GM18507 (cell line): ENCODE data around the gene MPZL1.

Experiments used
- DNase-seq: peaks from one replicate; pipeline ENCODE4 v3.0.0; 2011; ENCODE audit warnings: low read depth; ENCODE audit not compliant: insufficient read length; ENCODE audit errors: extremely low spot score
- FAIRE-seq: peaks from 2 replicates; lab custom pipeline; 2011; peaks lifted over from hg19 to GRCh38; lab: Jason Lieb, UNC

Gene MPZL1

DNA sequence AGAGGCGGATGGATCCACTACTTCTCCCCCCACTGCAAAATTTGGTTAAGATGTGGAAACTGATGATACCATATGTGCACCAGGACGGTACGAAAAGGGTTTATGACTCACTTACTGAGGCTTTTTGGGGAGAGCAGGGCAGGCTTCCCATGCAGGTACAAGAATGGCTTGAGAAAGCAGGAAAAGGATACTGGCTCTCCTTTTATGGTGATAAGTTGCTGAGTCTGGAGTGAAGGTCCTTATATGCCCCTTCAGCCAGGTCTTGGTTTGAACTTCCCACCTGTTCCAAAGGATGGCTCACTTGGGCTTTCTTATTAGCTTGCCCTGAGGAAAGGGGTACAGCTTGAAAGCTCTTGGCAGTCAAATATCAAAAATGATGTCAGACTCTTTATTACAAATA lies 23.1 kb downstream of the MPZL1 start:
- FAIRE-seq (no peak), DNase-seq (no peak)

DNA sequence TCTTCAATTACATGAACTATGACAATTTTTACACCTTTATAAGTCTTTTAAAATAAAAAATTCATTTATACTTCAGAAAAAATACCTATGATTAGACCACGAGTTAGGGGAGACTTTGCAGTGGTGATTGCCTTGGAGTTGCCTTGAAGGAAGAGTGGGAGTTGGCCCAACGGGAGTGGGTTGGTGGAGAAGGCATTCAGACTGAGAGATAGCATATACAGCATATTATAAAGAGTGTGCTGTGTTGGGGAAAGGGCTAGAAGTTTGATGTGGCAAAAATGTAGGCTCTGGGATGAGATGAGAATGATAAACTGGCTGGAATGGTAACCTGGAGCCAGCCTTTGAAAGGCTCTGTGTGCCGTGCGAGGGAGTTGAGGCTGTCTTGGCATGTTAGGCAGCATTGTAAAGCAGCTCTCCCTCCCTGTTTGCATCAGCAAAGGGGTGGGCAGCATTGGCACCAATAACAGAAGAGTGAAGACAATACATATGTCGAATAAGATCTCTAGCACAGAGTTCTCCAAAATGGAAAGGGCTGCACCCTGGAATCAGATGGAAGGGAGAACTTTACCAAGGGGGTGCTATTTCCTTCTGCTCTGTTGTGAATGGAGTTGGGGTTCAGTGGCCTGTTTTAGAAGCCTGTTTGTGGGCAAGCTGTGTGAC lies 24.4 kb downstream of the MPZL1 start:
- no peak for FAIRE-seq
- no peak for DNase-seq

DNA sequence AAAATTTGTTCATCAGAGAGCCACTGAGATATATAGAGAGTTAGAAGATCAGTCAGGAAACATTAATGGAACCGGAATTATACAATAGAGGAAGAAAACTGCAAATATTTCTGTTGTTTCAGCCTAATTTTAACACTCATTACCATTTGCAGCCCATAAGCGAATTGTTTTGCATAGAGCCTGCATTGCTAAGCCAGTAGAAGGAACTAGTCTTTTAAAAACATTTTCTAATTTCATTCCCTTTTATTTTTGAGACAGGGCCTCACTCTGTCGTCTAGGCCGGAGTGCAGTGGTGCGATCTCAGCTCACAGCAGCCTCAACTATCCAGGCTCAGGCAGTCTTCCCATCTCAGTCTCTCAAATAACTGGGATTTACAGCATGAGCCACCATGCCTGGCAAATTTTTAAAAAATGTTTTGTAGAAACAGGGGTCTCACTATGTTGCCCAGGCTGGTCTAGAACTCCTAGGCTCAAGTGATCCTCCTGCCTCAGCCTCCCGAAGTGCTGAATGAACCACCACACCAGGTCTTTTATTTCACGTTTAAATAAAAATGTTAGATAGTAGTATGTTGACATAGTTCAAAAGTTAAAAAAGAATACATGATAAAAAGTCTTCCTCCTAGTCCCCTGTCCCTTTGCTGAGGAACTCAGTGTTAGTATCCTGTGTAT lies 25.3 kb downstream of the MPZL1 start:
- peak; percentile 51 for FAIRE-seq

DNA sequence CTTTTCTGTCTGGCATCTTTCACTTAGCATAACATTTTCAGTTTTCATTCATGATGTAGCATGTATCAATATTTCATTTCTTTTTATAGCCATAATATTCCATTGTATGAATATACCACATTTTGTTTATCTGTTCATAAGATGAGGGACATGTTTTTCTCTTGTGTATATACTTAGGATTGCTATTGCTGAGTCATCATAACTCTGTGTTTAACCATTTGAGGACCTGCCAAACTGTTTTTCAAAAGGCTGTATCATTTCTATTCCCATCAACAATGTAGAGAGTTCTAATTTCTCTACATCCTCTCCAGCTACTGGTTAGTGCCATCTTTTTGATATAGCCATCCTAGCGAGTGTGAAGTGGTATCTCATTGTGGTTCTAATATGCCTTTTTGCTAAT lies 26.2 kb downstream of the MPZL1 start:
- DNase-seq = no peak
- no peak for FAIRE-seq

More for the DNA sequence above, 25.3 kb downstream of the MPZL1 start:
- no peak for DNase-seq

DNA sequence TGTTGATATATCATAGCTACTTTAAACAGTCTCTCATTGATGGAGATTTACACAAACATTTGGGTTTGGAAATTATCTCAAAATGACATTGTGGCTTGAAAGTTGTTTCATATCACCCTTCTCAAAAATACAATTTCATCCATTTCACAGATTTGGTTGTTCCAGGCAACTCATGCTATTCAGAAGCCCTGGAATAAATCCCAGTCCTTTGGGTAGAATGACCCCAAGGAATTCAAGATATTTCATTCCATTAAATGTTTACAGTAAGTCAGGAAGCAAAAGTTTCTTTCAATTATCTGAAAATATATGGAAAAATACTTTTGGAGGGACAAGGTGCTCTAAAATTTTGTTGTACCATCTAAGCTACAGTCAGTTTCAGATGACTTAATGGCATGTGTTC lies 27.1 kb downstream of the MPZL1 start:
- no peak for FAIRE-seq
- no peak for DNase-seq

DNA sequence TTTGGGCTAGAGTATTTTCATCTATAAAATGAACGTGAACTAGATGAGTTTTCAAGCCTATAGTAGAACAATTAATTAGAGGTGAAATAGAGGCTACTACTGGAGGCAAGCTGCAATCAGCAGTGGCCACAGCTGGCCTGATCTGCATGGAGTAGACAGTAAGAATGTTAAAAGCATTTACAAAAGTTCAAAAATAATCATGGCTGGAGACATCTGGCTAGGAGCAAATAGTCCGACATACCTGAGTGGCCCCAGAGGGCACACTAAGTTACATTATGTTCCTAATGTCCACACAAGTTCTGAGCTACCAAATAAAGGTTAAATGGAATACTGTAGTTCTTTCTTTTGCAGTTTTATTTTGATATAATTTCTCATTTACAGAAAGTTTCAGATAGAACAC lies 28.0 kb downstream of the MPZL1 start:
- FAIRE-seq (no peak), DNase-seq (no peak)

DNA sequence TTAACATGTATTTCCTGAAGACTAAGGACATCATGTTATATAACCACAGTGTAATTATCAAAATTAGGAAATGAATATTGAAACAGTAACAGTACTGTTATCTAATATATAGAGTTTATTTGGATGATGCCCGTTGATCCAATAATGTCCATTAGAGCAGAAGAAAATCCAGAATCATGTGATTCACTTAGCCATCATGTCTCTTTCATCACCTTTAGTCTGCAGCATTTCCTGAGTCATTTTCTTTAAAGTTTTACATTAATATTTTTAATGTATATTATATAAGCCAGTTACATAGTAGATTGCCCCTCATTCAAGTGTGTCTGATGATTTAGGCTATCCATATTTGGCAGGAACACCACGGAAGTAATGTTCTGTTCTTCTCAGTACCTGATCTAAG lies 28.9 kb downstream of the MPZL1 start:
- DNase-seq (no peak), FAIRE-seq (no peak)

DNA sequence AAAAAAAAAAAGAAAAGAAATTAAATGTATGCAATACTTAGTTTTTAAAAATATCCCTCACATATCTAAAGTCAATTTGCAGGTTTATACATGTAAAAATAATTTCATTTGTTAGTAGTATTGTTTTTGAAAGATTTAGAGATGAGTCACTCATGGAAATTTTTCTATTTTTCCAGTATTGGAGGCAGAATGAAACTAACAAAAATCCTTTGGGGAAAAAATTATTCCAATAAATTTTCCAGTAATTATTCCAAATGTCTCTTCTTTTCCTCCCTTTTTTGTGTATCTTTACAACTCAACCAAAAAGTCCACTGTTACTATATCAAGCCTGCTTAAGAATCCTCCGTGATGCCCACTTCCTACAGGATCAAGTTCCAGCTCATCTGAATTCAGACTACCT lies 29.9 kb downstream of the MPZL1 start:
- DNase-seq (no peak), FAIRE-seq (no peak)

DNA sequence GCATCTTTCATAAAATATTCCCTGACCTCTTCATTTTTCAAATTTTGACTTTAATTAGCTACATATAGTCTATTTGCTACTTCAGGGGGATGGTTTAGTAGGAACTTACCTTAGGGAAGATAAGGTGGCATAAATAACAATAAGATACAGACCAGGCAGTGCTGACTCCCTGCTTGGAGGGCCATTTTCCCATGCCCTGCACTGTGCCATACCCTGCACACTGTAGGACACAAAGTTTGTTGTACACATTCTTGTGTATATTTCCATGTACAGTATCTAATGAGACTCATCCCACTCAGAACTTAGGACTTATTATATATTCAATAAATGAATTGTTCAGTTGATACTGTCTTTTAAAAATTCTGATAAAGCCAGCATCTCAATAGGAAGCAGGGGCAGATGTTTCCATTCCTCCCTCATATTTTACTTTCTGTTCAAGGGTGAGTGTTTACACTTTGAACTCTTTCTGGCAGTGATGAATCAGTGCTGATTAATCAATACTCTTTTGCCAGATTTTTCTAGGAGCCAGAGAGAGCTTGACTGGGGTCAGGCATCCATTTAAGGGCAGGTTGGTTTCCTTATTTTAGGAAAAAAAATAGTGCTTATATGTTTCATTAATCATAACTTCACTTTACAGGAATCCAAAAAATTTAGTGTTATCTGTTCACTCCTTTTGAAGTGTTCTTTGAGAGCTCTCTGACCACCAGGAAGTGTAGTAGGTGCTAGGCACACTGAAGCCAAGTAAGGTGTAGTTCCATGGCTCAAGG lies 30.6 kb downstream of the MPZL1 start:
- FAIRE-seq (no peak), DNase-seq (no peak)

DNA sequence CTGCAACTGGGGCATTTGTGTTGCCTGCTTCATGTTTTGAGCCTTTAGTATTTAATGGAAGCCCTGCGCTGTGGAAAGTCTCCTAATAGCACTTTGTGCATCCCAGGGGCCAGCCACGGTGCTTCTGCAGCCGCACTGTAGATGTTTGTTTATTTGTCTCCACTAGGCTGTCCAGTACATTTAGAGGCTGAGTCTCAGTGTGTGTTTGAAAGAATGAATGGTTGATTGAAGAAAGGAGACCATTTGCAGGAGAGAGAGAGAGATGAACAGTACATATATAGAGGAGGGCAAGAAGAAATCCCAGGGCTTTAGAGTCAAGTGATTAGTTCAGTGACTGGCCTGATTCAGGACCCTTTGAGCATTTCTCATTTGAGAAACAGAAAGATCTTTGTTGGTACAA lies 33.9 kb downstream of the MPZL1 start:
- DNase-seq = no peak
- FAIRE-seq = no peak

DNA sequence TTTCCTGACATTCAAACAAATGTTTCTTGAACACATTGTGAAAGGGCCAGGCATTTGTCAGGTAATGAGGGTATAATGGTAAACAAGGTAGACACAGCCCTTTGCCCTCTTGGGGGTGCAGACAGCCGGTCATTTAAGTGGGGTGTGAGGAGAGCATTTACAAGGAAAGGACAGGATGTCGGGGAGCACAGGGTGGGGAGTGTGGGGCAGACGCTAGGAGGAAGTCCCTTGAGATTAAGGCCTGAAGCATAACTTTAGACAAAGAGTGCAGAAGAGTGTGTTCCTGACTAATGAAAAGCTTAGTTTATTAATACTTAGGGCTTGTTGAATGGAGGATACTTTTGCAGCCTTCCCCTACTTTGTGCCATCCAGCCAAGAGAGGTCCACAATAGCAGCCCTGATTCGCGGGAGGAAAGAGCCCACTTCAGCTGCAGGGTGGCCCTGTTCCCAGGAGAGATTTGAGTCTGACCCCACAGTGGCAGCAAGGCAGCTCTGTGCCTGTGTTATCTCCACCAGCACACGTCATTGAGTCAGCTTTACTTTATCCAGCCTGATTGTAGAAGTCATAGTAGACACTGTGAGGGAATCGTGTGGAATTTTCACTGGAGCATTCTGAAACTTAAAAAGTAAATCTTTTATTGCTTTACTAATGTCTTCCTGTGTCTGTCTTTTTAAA lies 35.1 kb downstream of the MPZL1 start:
- DNase-seq = no peak
- peak; percentile 33 for FAIRE-seq

DNA sequence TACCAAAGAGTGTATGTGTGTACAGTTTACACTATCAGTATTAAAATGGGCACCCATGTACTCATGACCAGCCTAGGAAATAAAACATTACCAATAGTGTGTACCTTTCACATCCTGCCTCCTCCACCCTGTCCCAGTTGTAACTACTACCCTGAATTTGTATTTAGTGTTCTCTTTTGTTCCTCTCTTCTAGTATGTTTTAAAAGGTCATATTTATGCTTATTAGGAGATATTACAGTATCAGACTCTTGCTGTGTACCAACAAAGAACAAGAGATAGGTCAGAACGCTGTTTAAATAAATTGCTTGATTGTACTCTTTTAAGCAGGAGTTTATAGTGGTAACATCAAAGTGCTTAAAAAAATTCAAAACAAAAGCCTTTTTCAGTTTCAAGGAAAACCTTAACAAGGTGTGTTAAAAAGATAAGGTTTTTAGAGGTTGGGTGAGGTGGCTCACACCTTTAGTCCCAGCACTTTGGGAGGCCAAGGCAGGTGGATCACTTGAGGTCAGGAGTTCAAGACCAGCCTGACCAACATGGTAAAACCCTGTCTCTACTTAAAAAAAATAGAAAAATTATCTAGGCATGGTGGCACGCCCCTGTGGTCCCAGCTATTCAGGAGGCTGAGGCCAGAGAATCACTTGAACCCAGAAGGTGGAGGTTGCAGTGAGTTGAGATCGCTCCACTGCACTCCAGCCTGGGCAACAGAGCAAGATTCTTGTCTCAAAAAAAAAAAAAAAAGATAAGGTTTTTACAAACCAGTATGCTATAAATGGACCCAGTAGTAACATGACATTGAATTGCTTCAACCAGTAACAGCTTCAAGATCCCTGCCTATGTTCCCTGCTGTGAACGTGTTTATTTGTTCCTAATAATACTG lies 35.9 kb downstream of the MPZL1 start:
- peak; percentile 15 for FAIRE-seq
- no peak for DNase-seq

DNA sequence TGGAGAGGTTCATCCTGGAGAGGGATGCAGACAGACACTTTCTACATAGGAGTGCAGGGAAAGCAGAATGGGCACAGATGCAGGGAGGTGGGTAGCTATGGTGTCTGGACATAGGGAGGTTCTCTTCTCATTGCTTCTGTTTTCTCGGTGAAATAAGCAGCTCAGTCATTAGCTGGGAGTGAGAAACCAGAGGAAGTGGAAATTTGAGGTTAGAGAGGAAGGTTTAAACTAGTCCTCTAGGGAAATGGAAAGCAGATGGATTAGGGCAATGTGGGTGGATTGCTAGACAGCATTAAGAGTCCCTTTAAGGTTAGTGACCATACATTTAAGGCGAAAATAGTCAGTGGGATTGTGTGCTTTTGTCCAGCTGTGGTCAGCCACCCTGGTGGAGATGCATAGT lies 39.6 kb downstream of the MPZL1 start:
- DNase-seq = no peak
- no peak for FAIRE-seq

DNA sequence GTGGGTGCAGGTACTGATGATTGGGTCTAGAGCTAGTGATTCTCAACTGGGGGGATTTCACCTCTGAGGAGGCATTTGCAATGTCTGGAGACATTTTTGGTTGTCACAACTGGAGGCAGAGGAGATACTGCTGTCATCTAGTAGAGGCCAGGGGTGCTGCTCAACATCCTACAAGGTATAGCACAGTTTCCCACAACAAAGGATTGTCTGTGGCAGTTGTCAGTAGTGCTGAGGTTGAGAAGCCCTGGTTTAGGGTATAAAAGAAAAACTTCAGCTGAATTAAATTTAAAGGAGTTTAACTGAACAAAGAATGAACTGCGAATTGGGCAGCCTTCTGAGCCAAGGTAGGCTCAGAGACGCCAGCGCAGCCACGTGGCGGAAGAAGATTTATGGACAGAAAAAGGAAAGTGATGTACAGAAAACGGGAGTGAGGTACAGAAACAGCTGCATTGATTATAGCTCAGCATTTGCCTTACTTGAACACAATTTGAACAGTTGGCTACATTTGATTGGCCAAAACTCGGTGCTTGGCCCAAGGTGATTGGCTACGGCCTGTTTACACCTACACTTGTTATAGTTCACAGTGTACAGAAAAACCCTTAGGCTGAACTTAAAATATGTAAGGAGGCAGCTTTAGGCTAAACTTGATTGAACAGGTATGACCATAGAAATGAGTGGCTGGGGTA lies 40.4 kb downstream of the MPZL1 start:
- FAIRE-seq (no peak), DNase-seq (no peak)

DNA sequence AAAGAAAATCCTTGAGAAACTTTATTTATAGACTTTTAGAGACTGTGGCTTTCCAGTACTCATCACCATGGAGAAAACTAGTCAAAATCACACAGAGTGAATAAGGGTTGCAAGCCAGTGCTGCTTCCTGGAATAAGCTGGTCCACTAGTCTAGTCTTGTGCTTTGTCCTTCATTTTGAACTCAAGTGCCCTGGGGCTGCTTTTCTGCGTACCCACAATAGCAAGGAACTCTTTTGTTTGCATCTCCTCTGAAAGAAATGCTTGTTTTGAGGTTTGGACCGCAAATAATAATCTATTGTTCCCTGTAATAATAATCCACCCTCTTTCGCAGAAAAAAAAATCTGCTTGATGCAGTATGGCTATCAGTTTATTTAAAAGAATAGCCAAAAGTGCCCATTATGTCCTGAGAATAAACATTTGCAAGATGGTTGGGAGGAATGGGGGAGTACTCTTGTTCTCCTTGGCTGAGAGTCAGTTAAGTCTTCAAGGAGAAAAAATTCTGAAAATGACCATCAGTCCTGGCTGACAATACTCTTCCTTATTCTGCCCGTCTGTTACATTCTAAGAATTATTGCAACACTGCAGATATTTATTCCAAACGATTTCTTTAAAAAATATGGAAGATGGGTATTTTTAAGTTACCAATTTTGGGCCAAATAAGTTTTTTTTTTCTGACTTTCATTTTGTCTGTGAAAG lies 41.9 kb downstream of the MPZL1 start:
- no peak for FAIRE-seq
- DNase-seq = no peak

DNA sequence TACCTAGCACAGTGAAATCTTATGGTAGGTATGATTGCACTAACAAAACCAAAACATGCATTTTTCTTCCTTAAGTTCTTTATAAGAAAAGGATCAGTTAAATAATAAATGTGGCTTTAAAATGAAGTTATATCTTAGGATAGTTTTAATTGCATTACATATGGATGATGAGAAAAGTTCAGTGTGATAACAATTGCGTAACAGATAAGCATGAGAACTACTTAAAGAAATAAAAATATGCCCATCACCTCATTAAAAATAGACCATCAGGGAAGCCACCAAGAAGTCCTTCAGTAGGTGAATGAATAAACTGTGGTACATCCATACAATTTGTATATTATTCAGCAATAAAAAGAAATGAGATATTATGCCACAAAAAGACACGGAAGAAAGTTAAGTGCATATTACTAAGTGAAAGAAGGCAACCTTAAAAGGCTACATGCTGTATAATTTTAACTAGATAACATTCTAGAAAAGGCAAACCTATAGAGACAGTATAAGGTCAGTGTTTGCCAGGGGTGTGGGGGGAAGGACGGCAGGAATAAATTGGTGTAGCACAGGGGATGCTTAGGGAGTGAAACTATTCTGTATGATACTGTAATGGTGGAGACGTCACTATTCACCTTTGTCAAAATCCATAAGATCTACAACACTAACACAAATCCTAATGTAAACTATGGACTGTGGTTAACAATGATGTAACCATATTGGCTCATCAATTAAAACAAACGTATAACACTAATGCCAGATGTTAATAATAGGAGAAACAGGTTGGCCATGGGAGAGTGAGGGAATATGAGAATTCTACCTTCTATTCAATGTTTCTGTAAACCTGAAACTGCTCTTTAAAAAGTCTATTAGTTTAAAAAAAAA lies 42.9 kb downstream of the MPZL1 start:
- no peak for FAIRE-seq
- DNase-seq = no peak

DNA sequence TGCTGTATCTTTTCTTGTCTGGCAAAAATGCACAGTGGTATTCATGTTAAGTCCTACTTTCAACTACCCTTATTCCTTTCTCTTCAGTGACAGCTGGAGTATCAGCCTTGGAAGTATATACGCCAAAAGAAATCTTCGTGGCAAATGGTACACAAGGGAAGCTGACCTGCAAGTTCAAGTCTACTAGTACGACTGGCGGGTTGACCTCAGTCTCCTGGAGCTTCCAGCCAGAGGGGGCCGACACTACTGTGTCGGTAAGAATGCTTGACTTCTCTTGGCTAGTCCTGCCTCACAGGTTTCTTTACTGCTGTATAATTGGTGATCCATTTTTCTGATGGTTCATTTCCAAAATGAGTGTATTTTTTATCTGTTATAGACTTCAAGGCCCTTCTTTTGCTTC lies 43.7 kb downstream of the MPZL1 start:
- FAIRE-seq (no peak), DNase-seq (no peak)
